ENCODE results near the gene TREML1. TPM values are rescaled to one million over a fixed set of nuclear protein-coding genes. Genes with fewer than 3 reads are reported as not detected.

The TREML1 gene
- polyA plus RNA-seq, 1 of the 3 experiments (the other 2 are of a cell fraction) = not detected

- no peak overlapping the region for H3K4me3 ChIP-seq (ENCODE audit: low read depth in 2 of 2, low read length in 1 of 2)
- H3F3A ChIP-seq (replicated peaks; ENCODE audit: insufficient read depth) = no peaks in the 10 kb centered on the region
- 29% methylated on average over 1 of the region's 1 CpG for WGBS (ENCODE audit: low lambda C conversion rate)
- H3K27ac ChIP-seq (ENCODE audit: low read depth in 2 of 2, low read length in 1 of 2) = no peak overlapping the region
- TF ChIP-seq RCOR1 (IDR thresholded peaks at IDR 0.05; ENCODE audit: low read length) = no peak
- no peak for TF ChIP-seq SMC3 (IDR thresholded peaks at IDR 0.05; ENCODE audit: low read depth, low read length)
- no peak for TF ChIP-seq MAX (IDR thresholded peaks at IDR 0.05; ENCODE audit: low read depth)
- no peak overlapping the region for H2AFZ ChIP-seq (ENCODE audit: low read depth)
- H3K36me3 ChIP-seq (replicated peaks in 1 of 2; ENCODE audit: control insufficient read depth in 1 of 2, insufficient read depth in 2 of 2, low read length in 1 of 2) = no peaks in the 10 kb centered on the region
- no peaks in the 10 kb centered on the region for H3K9me2 ChIP-seq
- no peaks in the 10 kb centered on the region for H3K9me3 ChIP-seq
- H3K79me2 ChIP-seq (ENCODE audit: insufficient read depth) = no peaks in the 10 kb centered on the region
- no peak overlapping the region for H3K9ac ChIP-seq
- H3K4me1 ChIP-seq (ENCODE audit: control insufficient read depth in 1 of 2, insufficient read depth in 2 of 2, low read depth in 1 of 2, low read length in 1 of 2) = no peaks in the 10 kb centered on the region
- ChIA-PET CTCF (interaction anchor here (0.8 to 1.5 kb wide), 3 partner anchors 31 to 218 kb away, joined by 3 read pairs; no protein-coding TSS in a partner anchor), POLR2A (no interaction called here)
- no peaks in the 10 kb centered on the region for H3K27me3 ChIP-seq (ENCODE audit: insufficient read depth)
- DNase-seq = no peak
- no peak overlapping the region for H3K4me2 ChIP-seq
- H4K20me1 ChIP-seq (ENCODE audit: insufficient read depth) = no peaks in the 10 kb centered on the region
Observed at GRCh38 chr6:41150671-41151070, 3.5 kb downstream of the TREML1 start.

- CTCF ChIA-PET = interaction anchor here (0.6 kb wide), 1 partner anchor 379 kb away, joined by 3 read pairs; no protein-coding TSS in a partner anchor
- H3K4me3 ChIP-seq (ENCODE audit: low read depth in 2 of 2, low read length in 1 of 2) = no peak overlapping the region
- WGBS (ENCODE audit: low lambda C conversion rate) = 62% methylated on average over 1 of the region's 1 CpG
- DNase-seq = no peak
- no peak overlapping the region for H3K27ac ChIP-seq (ENCODE audit: low read depth in 2 of 2, low read length in 1 of 2)
- no peak overlapping the region for H3K4me2 ChIP-seq
- no peak for TF ChIP-seq CTCF (IDR thresholded peaks at IDR 0.05)
- TF ChIP-seq TEAD4 (IDR thresholded peaks at IDR 0.05; ENCODE audit: borderline replicate concordance, insufficient read depth) = no peak
- TF ChIP-seq ZBTB33 (IDR thresholded peaks at IDR 0.05; ENCODE audit: borderline replicate concordance, low read depth) = no peak
- TF ChIP-seq JUND (IDR thresholded peaks at IDR 0.05) = no peak
- H3K9ac ChIP-seq = no peak overlapping the region
- H3K79me2 ChIP-seq (ENCODE audit: insufficient read depth) = no peaks in the 10 kb centered on the region
- H3K36me3 ChIP-seq (replicated peaks in 1 of 2; ENCODE audit: control insufficient read depth in 1 of 2, insufficient read depth in 2 of 2, low read length in 1 of 2) = no peaks in the 10 kb centered on the region
- H3K27me3 ChIP-seq (ENCODE audit: insufficient read depth) = no peaks in the 10 kb centered on the region
- no peaks in the 10 kb centered on the region for H3K9me3 ChIP-seq
- no peaks in the 10 kb centered on the region for H3F3A ChIP-seq (replicated peaks; ENCODE audit: insufficient read depth)
- no peaks in the 10 kb centered on the region for H3K4me1 ChIP-seq (ENCODE audit: control insufficient read depth in 1 of 2, insufficient read depth in 2 of 2, low read depth in 1 of 2, low read length in 1 of 2)
- no peaks in the 10 kb centered on the region for H3K9me2 ChIP-seq
- POLR2A ChIA-PET = no interaction called here
- H4K20me1 ChIP-seq (ENCODE audit: insufficient read depth) = no peaks in the 10 kb centered on the region
- H2AFZ ChIP-seq (ENCODE audit: low read depth) = no peak overlapping the region
Observed at GRCh38 chr6:41147917-41148316, 6.2 kb downstream of the TREML1 start.

GRCh38 chr6:41136911-41137310, 17.2 kb downstream of the TREML1 start:
- H3K27me3 ChIP-seq (ENCODE audit: insufficient read depth) = no peaks in the 10 kb centered on the region
- H3K4me2 ChIP-seq = no peak overlapping the region
- H3K79me2 ChIP-seq (ENCODE audit: insufficient read depth) = no peaks in the 10 kb centered on the region
- no peaks in the 10 kb centered on the region for H4K20me1 ChIP-seq (ENCODE audit: insufficient read depth)
- no peaks in the 10 kb centered on the region for H3K9me3 ChIP-seq
- no peaks in the 10 kb centered on the region for H3K9me2 ChIP-seq
- H3K4me1 ChIP-seq (ENCODE audit: control insufficient read depth in 1 of 2, insufficient read depth in 2 of 2, low read depth in 1 of 2, low read length in 1 of 2) = no peaks in the 10 kb centered on the region
- H3K4me3 ChIP-seq (ENCODE audit: low read depth in 2 of 2, low read length in 1 of 2) = no peak overlapping the region
- DNase-seq = no peak
- H3K36me3 ChIP-seq (replicated peaks in 1 of 2; ENCODE audit: control insufficient read depth in 1 of 2, insufficient read depth in 2 of 2, low read length in 1 of 2) = no peaks in the 10 kb centered on the region
- no peak overlapping the region for H3K9ac ChIP-seq
- H3K27ac ChIP-seq (ENCODE audit: low read depth in 2 of 2, low read length in 1 of 2) = no peak overlapping the region
- POLR2A ChIA-PET = no interaction called here
- CTCF ChIA-PET = no interaction called here
- H3F3A ChIP-seq (replicated peaks; ENCODE audit: insufficient read depth) = no peaks in the 10 kb centered on the region
- TF ChIP-seq POLR2AphosphoS5 (IDR thresholded peaks at IDR 0.05; ENCODE audit: low read depth, low read length) (no peak), IRF3 (IDR thresholded peaks at IDR 0.05; ENCODE audit: low read depth, low read length) (no peak), ZBTB33 (IDR thresholded peaks at IDR 0.05; ENCODE audit: borderline replicate concordance, low read depth) (no peak), MXI1 (IDR thresholded peaks at IDR 0.05; ENCODE audit: low read depth, low read length) (no peak), TEAD4 (IDR thresholded peaks at IDR 0.05; ENCODE audit: borderline replicate concordance, insufficient read depth) (no peak), PBX3 (IDR thresholded peaks at IDR 0.05) (no peak), FOXJ3 (CRISPR knock-in tag; IDR thresholded peaks at IDR 0.05) (no peak), CHD2 (IDR thresholded peaks at IDR 0.05; ENCODE audit: low read length, partially characterized antibody) (no peak)
- no peak overlapping the region for H2AFZ ChIP-seq (ENCODE audit: low read depth)
